B cell (primary cell): ENCODE data around the gene PLEKHG4. TPM values are rescaled to one million over a fixed set of nuclear protein-coding genes. Genes with fewer than 3 reads are reported as not detected.

Source experiments
- ATAC-seq: fragments of 200-7000 bp; cut with Tn5 transposase; one replicate; pipeline ENCODE4 v1.10.0; 2021; ENCODE audit warnings: low read depth, mild to moderate bottlenecking, moderate number of reproducible peaks, moderate library complexity
- CTCF ChIA-PET: fragments of 350-600 bp; sonication (Branson Sonifier 250); formaldehyde crosslinking; loops from one replicate; lab custom pipeline; 2021; ENCODE audit warnings: antibody characterized with exemption, inconsistent platforms; lab: Charles Lee
- POLR2A ChIA-PET: fragments of 350-600 bp; sonication (Branson Sonifier 250); formaldehyde crosslinking; loops from one replicate; lab custom pipeline; 2021; ENCODE audit warnings: antibody characterized with exemption; lab: Charles Lee
- DNase-seq: peaks from one replicate; pipeline ENCODE4 v3.0.0; 2013
- H2AFZ ChIP-seq: 2 replicates; pipeline ENCODE4 v1.6.1; 2012; ENCODE audit warnings: mild to moderate bottlenecking, low read depth, low read length; ENCODE audit not compliant: insufficient read depth, poor library complexity, severe bottlenecking
- H3K27ac ChIP-seq, 2 donors: 1 replicate in 1 of 2; 2 replicates in 1 of 2; pipeline ENCODE4 v1.5.1; 2012 to 2013; ENCODE audit warnings: low read length in 2 of 2, mild to moderate bottlenecking in 2 of 2, moderate library complexity in 1 of 2
- H3K27me3 ChIP-seq, 4 experiments: fragments of 200-600 bp in 1 of 4; sonication (generic) in 1 of 4; replicated peaks in 1 of 4; 1 replicate in 2 of 4; 2 replicates in 2 of 4; pipeline versions ENCODE4 v1.6.1 to v1.7.0; 2013 to 2016; ENCODE audit warnings: low read length in 3 of 4, mild to moderate bottlenecking in 2 of 4, mixed read lengths in 1 of 4, moderate library complexity in 1 of 4; ENCODE audit not compliant: insufficient read depth in 4 of 4, control insufficient read depth in 3 of 4; ENCODE audit errors: control extremely low read depth in 1 of 4
- H3K36me3 ChIP-seq, 2 experiments: replicated peaks in 1 of 2; 1 replicate in 1 of 2; 2 replicates in 1 of 2; pipeline versions ENCODE4 v1.6.1 to v1.7.1; 2013; ENCODE audit warnings: low read length in 1 of 2; ENCODE audit not compliant: insufficient read depth in 2 of 2, control insufficient read depth in 1 of 2; ENCODE audit errors: control extremely low read depth in 1 of 2, extremely low read depth in 1 of 2
- H3K4me1 ChIP-seq, 2 donors: fragments of 200-600 bp in 1 of 2; sonication (generic) in 1 of 2; 1 replicate in 1 of 2; 2 replicates in 1 of 2; pipeline versions ENCODE4 v1.5.1 to v1.6.1; 2013 to 2017; ENCODE audit warnings: low read length in 2 of 2; ENCODE audit not compliant: control insufficient read depth in 2 of 2, insufficient read depth in 2 of 2
- H3K4me2 ChIP-seq: replicated peaks from 2 replicates; pipeline ENCODE3; 2012; ENCODE audit warnings: mild to moderate bottlenecking, low read depth, low read length; ENCODE audit not compliant: poor library complexity, severe bottlenecking
- H3K4me3 ChIP-seq, 5 experiments: fragments of 200-600 bp in 1 of 5; sonication (generic) in 1 of 5; 1 replicate in 3 of 5; 2 replicates in 2 of 5; pipeline versions ENCODE4 v1.5.1 to v1.7.0; 2011 to 2016; ENCODE audit warnings: low read length in 4 of 5, mild to moderate bottlenecking in 4 of 5, low read depth in 2 of 5, control low read depth in 1 of 5, moderate library complexity in 1 of 5; ENCODE audit not compliant: insufficient read depth in 1 of 5; ENCODE audit errors: control extremely low read depth in 1 of 5, extremely low read depth in 1 of 5
- H3K79me2 ChIP-seq: fragments of 200-600 bp; sonication (generic); one replicate; pipeline ENCODE4 v1.6.0; 2016; ENCODE audit warnings: low read length; ENCODE audit not compliant: control insufficient read depth, insufficient read depth
- H3K9ac ChIP-seq: fragments of 200-600 bp; sonication (generic); 2 replicates; pipeline ENCODE4 v1.6.1; 2017; ENCODE audit warnings: mild to moderate bottlenecking, low read length, moderate library complexity
- H3K9me3 ChIP-seq, 3 donors: one replicate each; pipeline versions ENCODE4 v1.6.1 to v1.7.1; 2013; ENCODE audit warnings: low read length in 2 of 3; ENCODE audit not compliant: control insufficient read depth in 2 of 3, insufficient read depth in 1 of 3; ENCODE audit errors: control extremely low read depth in 1 of 3
- H4K20me1 ChIP-seq: 2 replicates; pipeline ENCODE4 v1.6.0; 2012; ENCODE audit warnings: mild to moderate bottlenecking, low read length; ENCODE audit not compliant: insufficient read depth, control insufficient read depth, poor library complexity, severe bottlenecking
- H3K27ac Mint-ChIP-seq: one replicate; pipeline ENCODE4 v1.8.0; 2021; ENCODE audit warnings: mixed read lengths
- H3K27me3 Mint-ChIP-seq: one replicate; pipeline ENCODE4 v1.8.0; 2021; ENCODE audit warnings: mixed read lengths
- H3K4me1 Mint-ChIP-seq: one replicate; pipeline ENCODE4 v1.8.0; 2021; ENCODE audit warnings: mixed read lengths
- H3K4me3 Mint-ChIP-seq: one replicate; pipeline ENCODE4 v1.8.0; 2021; ENCODE audit warnings: mixed read lengths
- H3K9me3 Mint-ChIP-seq: one replicate; pipeline ENCODE4 v1.8.0; 2022; ENCODE audit warnings: mixed read lengths; ENCODE audit not compliant: insufficient read depth
- EZH2 ChIP-seq: IDR thresholded peaks from 2 replicates; pipeline ENCODE4 v1.6.1; 2012; ENCODE audit warnings: borderline replicate concordance, low read depth, mild to moderate bottlenecking, moderate library complexity, low read length; ENCODE audit not compliant: insufficient read depth, poor library complexity, severe bottlenecking
- WGBS: methylation state at CpG from one replicate; pipeline ENCODE4 v1.1.5; 2013; ENCODE audit warnings: missing lambda C conversion rate; ENCODE audit not compliant: insufficient coverage; 5-methylcytosine and 5-hydroxymethylcytosine counted together
- intact Hi-C: fragments of 100-400 bp; cut with micrococcal nuclease; formaldehyde crosslinking; loops from one replicate; pipeline ENCODE4 v1.10.0; 2022
- polyA plus RNA-seq: library from polyadenylated mRNA; depleted of rRNA; stranded (reverse); fragments of >200 nt; gene quantifications from 2 replicates; pipeline ENCODE4 v1.2.3, GENCODE V29; 2012
- total RNA-seq, 2 donors: library from RNA; stranded (reverse); fragments of 120-200 nt in 1 of 2; gene quantifications; 1 replicate in 1 of 2; 2 replicates in 1 of 2; pipeline versions ENCODE4 v1.2.3 to v1.2.4, GENCODE V29; 2013 to 2022
- TF ChIP-seq, protein P1 (sequence below): fragments of 200-600 bp; IDR thresholded peaks from one replicate; pipeline ENCODE4 v1.8.0; 2022; ENCODE audit warnings: antibody characterized with exemption, mild to moderate bottlenecking

PLEKHG4 gene
- total and polyA plus RNA-seq, 2 donors (not counting 1 experiment from before 2014, with no cell fraction given) = 6.0 to 7.1 TPM

DNA sequence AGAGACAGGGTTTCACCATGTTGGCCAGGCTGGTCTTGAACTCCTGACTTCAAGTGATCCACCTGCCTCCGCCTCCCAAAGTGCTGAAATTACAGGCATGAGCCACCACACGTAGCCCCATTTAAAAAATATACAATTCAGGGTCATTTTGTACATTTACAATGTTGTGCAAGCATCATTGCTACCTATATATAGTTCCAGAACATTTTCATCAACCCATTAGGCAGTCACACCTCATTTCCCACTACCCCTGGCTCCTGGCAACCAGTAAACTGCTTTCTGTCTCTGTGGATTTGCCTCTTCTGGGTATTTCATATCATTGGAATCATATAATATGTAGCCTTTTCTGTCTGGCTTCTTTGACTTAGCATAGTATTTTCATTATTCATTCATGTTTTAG is 54.0 kb downstream of the PLEKHG4 start:
- peaks cover 0 to 12% (median 0%) of the 10 kb centered on the region in 3 donors for H3K9me3 ChIP-seq
- H3K4me1 ChIP-seq = no peaks in the 10 kb centered on the region
- H3K4me3 ChIP-seq = no peak overlapping the region
- TF ChIP-seq, protein P1, sequence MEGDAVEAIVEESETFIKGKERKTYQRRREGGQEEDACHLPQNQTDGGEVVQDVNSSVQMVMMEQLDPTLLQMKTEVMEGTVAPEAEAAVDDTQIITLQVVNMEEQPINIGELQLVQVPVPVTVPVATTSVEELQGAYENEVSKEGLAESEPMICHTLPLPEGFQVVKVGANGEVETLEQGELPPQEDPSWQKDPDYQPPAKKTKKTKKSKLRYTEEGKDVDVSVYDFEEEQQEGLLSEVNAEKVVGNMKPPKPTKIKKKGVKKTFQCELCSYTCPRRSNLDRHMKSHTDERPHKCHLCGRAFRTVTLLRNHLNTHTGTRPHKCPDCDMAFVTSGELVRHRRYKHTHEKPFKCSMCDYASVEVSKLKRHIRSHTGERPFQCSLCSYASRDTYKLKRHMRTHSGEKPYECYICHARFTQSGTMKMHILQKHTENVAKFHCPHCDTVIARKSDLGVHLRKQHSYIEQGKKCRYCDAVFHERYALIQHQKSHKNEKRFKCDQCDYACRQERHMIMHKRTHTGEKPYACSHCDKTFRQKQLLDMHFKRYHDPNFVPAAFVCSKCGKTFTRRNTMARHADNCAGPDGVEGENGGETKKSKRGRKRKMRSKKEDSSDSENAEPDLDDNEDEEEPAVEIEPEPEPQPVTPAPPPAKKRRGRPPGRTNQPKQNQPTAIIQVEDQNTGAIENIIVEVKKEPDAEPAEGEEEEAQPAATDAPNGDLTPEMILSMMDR = no peak
- TF ChIP-seq EZH2 = no peak
- H3K27ac Mint-ChIP-seq = no peak overlapping the region
- no CpG with 5 or more reads among the region's 2 CpGs for WGBS
- H4K20me1 ChIP-seq = no peaks in the 10 kb centered on the region
- H2AFZ ChIP-seq = no peak overlapping the region
- no peak overlapping the region for H3K4me3 Mint-ChIP-seq
- no peaks in the 10 kb centered on the region for H3K36me3 ChIP-seq
- CTCF ChIA-PET = interaction anchor here (0.9 kb wide), 1 partner anchor 79 kb away, joined by 3 read pairs; no protein-coding TSS in a partner anchor
- ATAC-seq (no peak), DNase-seq (no peak)
- H3K9ac ChIP-seq = no peak overlapping the region
- intact Hi-C loops = no loop called here
- no peaks in the 10 kb centered on the region for H3K79me2 ChIP-seq
- H3K27ac ChIP-seq = no peak overlapping the region
- peaks cover 2% of the 10 kb centered on the region for H3K9me3 Mint-ChIP-seq
- H3K4me1 Mint-ChIP-seq = peaks cover 1% of the 10 kb centered on the region
- H3K27me3 ChIP-seq = no peaks in the 10 kb centered on the region
- peaks cover 11% of the 10 kb centered on the region for H3K27me3 Mint-ChIP-seq
- H3K4me2 ChIP-seq = no peak overlapping the region
- POLR2A ChIA-PET = no interaction called here

DNA sequence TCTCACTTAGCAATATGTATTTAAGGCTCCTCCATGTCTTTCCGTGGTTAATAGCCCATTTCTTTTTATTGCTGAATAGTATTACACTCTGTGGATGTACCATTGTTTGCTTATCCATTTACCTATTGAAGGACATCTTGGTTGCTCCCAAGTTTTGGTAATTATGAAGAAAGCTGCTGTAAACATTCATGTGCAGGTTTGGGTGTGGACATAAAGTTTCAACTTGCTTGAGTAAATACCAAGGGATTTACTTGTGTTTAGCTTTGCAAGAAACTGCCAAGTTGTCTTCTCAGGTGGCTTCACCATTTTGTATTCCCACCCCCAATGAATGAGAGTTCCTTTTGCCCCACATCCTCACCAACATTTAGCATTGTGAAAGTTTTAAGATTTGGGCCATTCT is 56.8 kb downstream of the PLEKHG4 start:
- Mint-ChIP-seq H3K4me3 (no peak overlapping the region), H3K27ac (no peak overlapping the region)

More for the DNA sequence above, 56.8 kb downstream of the PLEKHG4 start:
- ATAC-seq (no peak), DNase-seq (no peak)
- Histone ChIP-seq H3K79me2 (no peaks in the 10 kb centered on the region), H3K4me1 (no peaks in the 10 kb centered on the region), H3K36me3 (no peaks in the 10 kb centered on the region), H3K4me3 (no peak overlapping the region), H3K9ac (no peak overlapping the region), H2AFZ (no peak overlapping the region), H4K20me1 (no peaks in the 10 kb centered on the region), H3K27ac (no peak overlapping the region), H3K9me3 (peaks cover 0 to 12% (median 0%) of the 10 kb centered on the region in 3 donors), H3K4me2 (no peak overlapping the region), H3K27me3 (no peaks in the 10 kb centered on the region)
- ChIA-PET CTCF (interaction anchor here (0.7 kb wide), 1 partner anchor 9 kb away, joined by 3 read pairs; no protein-coding TSS in a partner anchor), POLR2A (no interaction called here)
- no CpG with 5 or more reads among the region's 1 CpG for WGBS
- intact Hi-C loops = no loop called here
- no peaks in the 10 kb centered on the region for H3K9me3 Mint-ChIP-seq
- TF ChIP-seq, protein P1 = no peak
- TF ChIP-seq EZH2 = no peak
- H3K27me3 Mint-ChIP-seq = peaks cover 8% of the 10 kb centered on the region
- no peaks in the 10 kb centered on the region for H3K4me1 Mint-ChIP-seq
